ENCODE measurements around the gene ZNF474. TPM values are rescaled to one million over a fixed set of nuclear protein-coding genes. Genes with fewer than 3 reads are reported as not detected.

Gene ZNF474
- total and polyA plus RNA-seq, 2 donors: 0.09 to 0.50 TPM

DNA sequence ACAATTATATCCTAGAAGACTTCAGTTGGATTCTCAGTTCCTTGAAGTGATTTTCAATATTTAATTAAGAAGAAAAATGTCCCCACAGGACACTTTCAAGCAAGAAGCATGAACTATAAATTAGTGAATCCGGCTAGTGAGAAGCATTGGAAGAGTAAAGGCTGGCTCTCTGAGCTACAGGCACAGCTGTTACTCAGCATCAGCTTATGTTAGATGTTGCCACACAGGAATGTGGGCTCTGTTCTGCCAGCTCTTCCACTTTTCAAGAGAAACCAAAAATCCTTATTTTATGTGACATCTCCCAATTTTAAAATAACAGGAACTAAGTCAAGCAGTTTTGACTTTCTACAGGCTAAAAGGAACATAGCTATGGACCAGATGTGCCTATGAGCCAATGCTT is 14.9 kb downstream of the ZNF474 start:
- Histone ChIP-seq H3K27ac (ENCODE audit: low read depth in 1 of 2, low read length in 1 of 2) (no peak overlapping the region), H3K4me1 (ENCODE audit: control insufficient read depth in 2 of 2, insufficient read depth in 2 of 2, low read length in 2 of 2) (no peaks in the 10 kb centered on the region), H3K4me3 (ENCODE audit: low read length in 2 of 2) (no peak overlapping the region), H3K9me3 (ENCODE audit: control insufficient read depth in 2 of 2, insufficient read depth in 1 of 2, low read length in 1 of 2) (no peaks in the 10 kb centered on the region), H3K36me3 (ENCODE audit: control insufficient read depth in 2 of 2, insufficient read depth in 2 of 2, low read length in 1 of 2) (no peaks in the 10 kb centered on the region), H3K27me3 (ENCODE audit: control insufficient read depth in 2 of 2, insufficient read depth in 1 of 2, low read length in 1 of 2) (no peaks in the 10 kb centered on the region)
- WGBS: 93% methylated on average over 1 of the region's 1 CpG
- DNase-seq (ENCODE audit: low read depth in 6 of 9, low spot score in 9 of 9): no peak

DNA sequence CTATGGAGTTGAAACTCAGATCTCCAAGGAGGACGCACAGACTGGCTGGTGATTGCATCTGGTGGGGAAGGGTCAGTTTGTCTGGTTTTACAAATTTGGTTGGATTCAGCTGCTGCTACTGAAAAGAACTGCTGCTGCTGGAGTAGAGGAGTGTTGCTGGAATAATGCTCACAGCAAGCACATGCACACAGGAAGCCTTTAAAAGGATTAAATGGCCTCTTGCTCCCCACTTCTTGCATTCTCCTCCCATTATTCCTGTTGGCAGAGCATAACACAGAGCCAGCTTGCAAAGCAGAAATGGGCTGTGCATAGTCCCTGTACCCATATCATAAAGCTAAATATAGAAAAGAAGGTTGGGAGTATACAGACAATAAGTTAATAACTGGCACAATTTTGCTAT is 16.6 kb downstream of the ZNF474 start:
- no peak overlapping the region for H3K4me3 ChIP-seq (ENCODE audit: low read length in 2 of 2)
- H3K9me3 ChIP-seq (ENCODE audit: control insufficient read depth in 2 of 2, insufficient read depth in 1 of 2, low read length in 1 of 2): no peaks in the 10 kb centered on the region
- 97% methylated on average over 1 of the region's 1 CpG for WGBS
- H3K27me3 ChIP-seq (ENCODE audit: control insufficient read depth in 2 of 2, insufficient read depth in 1 of 2, low read length in 1 of 2): no peaks in the 10 kb centered on the region
- no peaks in the 10 kb centered on the region for H3K36me3 ChIP-seq (ENCODE audit: control insufficient read depth in 2 of 2, insufficient read depth in 2 of 2, low read length in 1 of 2)
- no peak overlapping the region for H3K27ac ChIP-seq (ENCODE audit: low read depth in 1 of 2, low read length in 1 of 2)
- DNase-seq (ENCODE audit: low read depth in 6 of 9, low spot score in 9 of 9): no peak
- no peaks in the 10 kb centered on the region for H3K4me1 ChIP-seq (ENCODE audit: control insufficient read depth in 2 of 2, insufficient read depth in 2 of 2, low read length in 2 of 2)

DNA sequence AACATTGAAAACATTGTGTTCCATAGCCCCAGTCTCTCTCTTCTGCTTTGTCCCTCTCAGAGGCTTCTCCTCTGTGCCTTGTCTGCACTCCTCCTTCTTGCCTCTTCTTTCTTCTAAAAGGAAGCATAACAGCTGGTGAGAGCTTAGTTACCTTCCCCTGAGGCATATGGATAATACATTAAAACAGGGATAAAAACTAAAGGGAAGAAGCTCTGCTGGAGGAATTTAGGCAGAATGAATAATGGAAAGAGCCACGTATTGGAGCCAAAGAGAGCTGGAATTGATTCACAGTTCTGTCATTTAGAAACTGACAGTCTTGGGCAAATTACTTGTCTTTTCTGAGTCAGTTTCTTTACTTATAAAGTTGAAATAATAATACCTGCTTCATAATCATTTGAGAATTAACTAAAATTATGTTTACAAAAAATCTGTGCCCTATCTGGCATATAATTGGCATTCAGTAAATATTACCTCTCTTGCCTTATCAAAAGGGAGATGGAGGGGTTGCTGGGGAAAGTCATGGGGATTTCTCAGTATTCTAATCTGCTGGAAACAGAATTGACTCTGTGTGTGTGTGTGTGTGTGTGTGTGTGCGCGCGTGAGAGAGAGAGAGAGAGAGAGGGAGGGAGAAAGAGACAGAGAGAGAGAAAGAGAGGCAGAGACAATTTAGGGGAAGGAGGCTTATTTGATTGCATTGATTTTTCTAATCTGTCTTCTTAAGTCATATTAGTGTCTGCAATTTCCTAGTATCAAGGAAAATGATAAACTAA is 20.2 kb downstream of the ZNF474 start:
- no peak overlapping the region for H3K4me3 ChIP-seq (ENCODE audit: low read length in 2 of 2)

DNA sequence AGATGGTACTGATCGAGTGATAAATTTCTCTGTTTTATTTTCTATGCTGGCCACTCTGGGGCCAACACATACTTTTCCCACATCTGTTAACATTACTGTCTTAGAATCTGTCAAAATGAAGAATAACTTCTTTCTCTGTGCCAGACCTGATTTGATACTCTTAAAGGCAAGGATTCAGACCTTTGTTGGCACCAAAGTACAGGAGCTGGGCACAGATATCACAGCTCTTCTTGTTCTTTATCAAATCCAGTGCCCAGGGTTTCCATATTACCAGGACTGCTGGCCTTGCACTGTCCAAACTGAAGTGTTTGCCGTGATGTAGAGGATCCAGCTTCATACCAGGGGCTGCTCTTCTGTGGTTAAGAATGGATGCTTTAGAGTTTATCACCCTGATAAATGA is 20.9 kb downstream of the ZNF474 start:
- Histone ChIP-seq H3K36me3 (ENCODE audit: control insufficient read depth in 2 of 2, insufficient read depth in 2 of 2, low read length in 1 of 2) (no peaks in the 10 kb centered on the region), H3K9me3 (ENCODE audit: control insufficient read depth in 2 of 2, insufficient read depth in 1 of 2, low read length in 1 of 2) (no peaks in the 10 kb centered on the region), H3K27ac (ENCODE audit: low read depth in 1 of 2, low read length in 1 of 2) (no peak overlapping the region), H3K27me3 (ENCODE audit: control insufficient read depth in 2 of 2, insufficient read depth in 1 of 2, low read length in 1 of 2) (no peaks in the 10 kb centered on the region), H3K4me3 (ENCODE audit: low read length in 2 of 2) (no peak overlapping the region), H3K4me1 (ENCODE audit: control insufficient read depth in 2 of 2, insufficient read depth in 2 of 2, low read length in 2 of 2) (peaks cover 0 to 8% of the 10 kb centered on the region in 2 donors)
- no peak for DNase-seq (ENCODE audit: low read depth in 6 of 9, low spot score in 9 of 9)
- WGBS: 88% methylated on average over 2 of the region's 2 CpGs

More for the DNA sequence above, 20.2 kb downstream of the ZNF474 start:
- H3K9me3 ChIP-seq (ENCODE audit: control insufficient read depth in 2 of 2, insufficient read depth in 1 of 2, low read length in 1 of 2): no peaks in the 10 kb centered on the region
- no peak overlapping the region for H3K27ac ChIP-seq (ENCODE audit: low read depth in 1 of 2, low read length in 1 of 2)
- no peaks in the 10 kb centered on the region for H3K36me3 ChIP-seq (ENCODE audit: control insufficient read depth in 2 of 2, insufficient read depth in 2 of 2, low read length in 1 of 2)
- H3K27me3 ChIP-seq (ENCODE audit: control insufficient read depth in 2 of 2, insufficient read depth in 1 of 2, low read length in 1 of 2): no peaks in the 10 kb centered on the region
- WGBS: 86% methylated on average over 4 of the region's 4 CpGs
- peaks cover 0 to 8% of the 10 kb centered on the region in 2 donors for H3K4me1 ChIP-seq (ENCODE audit: control insufficient read depth in 2 of 2, insufficient read depth in 2 of 2, low read length in 2 of 2)
- DNase-seq (ENCODE audit: low read depth in 6 of 9, low spot score in 9 of 9): no peak

DNA sequence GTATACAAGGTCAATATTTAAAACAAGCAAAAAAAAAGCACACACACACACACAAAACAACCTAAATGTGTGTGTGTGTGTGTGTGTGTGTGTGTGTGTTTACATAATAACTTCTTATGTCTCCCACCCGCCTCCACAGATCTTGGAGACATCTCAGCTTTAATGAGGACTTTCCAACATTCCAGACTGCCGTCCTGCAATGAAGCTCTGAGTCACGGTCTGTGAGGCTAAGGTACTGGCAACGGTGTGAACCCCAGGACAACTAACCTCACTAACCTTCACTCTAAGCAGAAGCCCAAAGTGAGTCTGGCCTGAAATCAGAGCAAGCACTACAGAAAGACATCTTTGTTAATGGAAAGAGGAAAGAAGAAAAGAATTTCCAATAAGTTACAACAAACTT is 22.3 kb downstream of the ZNF474 start:
- H3K9me3 ChIP-seq (ENCODE audit: control insufficient read depth in 2 of 2, insufficient read depth in 1 of 2, low read length in 1 of 2): no peaks in the 10 kb centered on the region
- 92% methylated on average over 4 of the region's 4 CpGs for WGBS

DNA sequence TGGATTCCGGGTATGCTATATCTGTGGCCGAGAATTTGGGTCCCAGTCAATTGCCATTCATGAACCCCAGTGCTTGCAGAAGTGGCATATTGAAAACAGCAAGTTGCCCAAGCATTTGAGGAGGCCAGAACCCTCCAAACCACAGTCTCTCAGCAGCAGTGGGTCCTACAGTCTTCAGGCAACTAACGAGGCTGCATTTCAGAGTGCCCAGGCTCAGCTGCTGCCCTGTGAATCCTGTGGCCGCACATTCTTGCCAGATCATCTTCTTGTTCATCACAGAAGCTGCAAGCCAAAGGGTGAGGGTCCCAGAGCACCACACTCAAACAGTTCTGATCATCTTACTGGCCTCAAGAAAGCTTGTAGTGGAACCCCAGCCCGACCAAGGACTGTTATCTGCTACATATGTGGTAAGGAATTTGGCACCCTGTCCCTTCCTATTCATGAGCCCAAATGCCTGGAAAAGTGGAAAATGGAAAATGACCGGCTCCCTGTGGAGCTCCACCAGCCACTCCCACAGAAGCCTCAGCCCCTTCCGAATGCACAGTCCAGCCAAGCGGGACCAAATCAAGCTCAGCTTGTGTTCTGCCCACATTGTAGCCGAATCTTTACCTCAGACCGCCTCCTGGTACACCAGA is 23.0 kb downstream of the ZNF474 start:
- DNase-seq (ENCODE audit: low read depth in 6 of 9, low spot score in 9 of 9): no peak
- Histone ChIP-seq H3K27ac (ENCODE audit: low read depth in 1 of 2, low read length in 1 of 2) (no peak overlapping the region), H3K9me3 (ENCODE audit: control insufficient read depth in 2 of 2, insufficient read depth in 1 of 2, low read length in 1 of 2) (no peaks in the 10 kb centered on the region), H3K4me1 (ENCODE audit: control insufficient read depth in 2 of 2, insufficient read depth in 2 of 2, low read length in 2 of 2) (peaks cover 0 to 8% of the 10 kb centered on the region in 2 donors), H3K27me3 (ENCODE audit: control insufficient read depth in 2 of 2, insufficient read depth in 1 of 2, low read length in 1 of 2) (no peaks in the 10 kb centered on the region), H3K4me3 (ENCODE audit: low read length in 2 of 2) (no peak overlapping the region), H3K36me3 (ENCODE audit: control insufficient read depth in 2 of 2, insufficient read depth in 2 of 2, low read length in 1 of 2) (no peaks in the 10 kb centered on the region)
- 91% methylated on average over 10 of the region's 10 CpGs for WGBS

More for the DNA sequence above, 22.3 kb downstream of the ZNF474 start:
- Histone ChIP-seq H3K27me3 (ENCODE audit: control insufficient read depth in 2 of 2, insufficient read depth in 1 of 2, low read length in 1 of 2) (no peaks in the 10 kb centered on the region), H3K4me1 (ENCODE audit: control insufficient read depth in 2 of 2, insufficient read depth in 2 of 2, low read length in 2 of 2) (peaks cover 0 to 8% of the 10 kb centered on the region in 2 donors), H3K36me3 (ENCODE audit: control insufficient read depth in 2 of 2, insufficient read depth in 2 of 2, low read length in 1 of 2) (no peaks in the 10 kb centered on the region), H3K4me3 (ENCODE audit: low read length in 2 of 2) (no peak overlapping the region), H3K27ac (ENCODE audit: low read depth in 1 of 2, low read length in 1 of 2) (no peak overlapping the region)
- DNase-seq (ENCODE audit: low read depth in 6 of 9, low spot score in 9 of 9): no peak

DNA sequence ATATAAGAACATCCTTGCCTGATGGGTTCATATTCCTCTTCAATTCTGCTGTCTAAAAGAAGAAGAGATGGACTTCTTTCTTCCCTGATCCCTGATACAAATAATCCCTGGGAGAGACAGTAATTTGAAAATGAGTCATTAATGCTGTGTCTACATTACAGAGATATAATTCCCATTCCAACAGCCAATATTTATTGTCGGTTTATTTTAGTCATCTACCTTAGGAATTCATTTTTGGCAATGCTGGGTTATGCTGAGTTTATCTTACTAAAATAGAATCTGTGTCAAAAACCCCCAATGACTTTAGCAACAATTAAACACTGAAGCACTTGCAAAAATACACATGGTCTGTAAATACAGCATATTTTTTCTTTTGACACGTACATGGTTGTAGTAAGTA is 23.9 kb downstream of the ZNF474 start:
- Histone ChIP-seq H3K36me3 (ENCODE audit: control insufficient read depth in 2 of 2, insufficient read depth in 2 of 2, low read length in 1 of 2) (no peaks in the 10 kb centered on the region), H3K27ac (ENCODE audit: low read depth in 1 of 2, low read length in 1 of 2) (no peak overlapping the region), H3K9me3 (ENCODE audit: control insufficient read depth in 2 of 2, insufficient read depth in 1 of 2, low read length in 1 of 2) (no peaks in the 10 kb centered on the region), H3K27me3 (ENCODE audit: control insufficient read depth in 2 of 2, insufficient read depth in 1 of 2, low read length in 1 of 2) (no peaks in the 10 kb centered on the region), H3K4me3 (ENCODE audit: low read length in 2 of 2) (no peak overlapping the region), H3K4me1 (ENCODE audit: control insufficient read depth in 2 of 2, insufficient read depth in 2 of 2, low read length in 2 of 2) (peaks cover 0 to 8% of the 10 kb centered on the region in 2 donors)
- 82% methylated on average over 2 of the region's 2 CpGs for WGBS
- no peak for DNase-seq (ENCODE audit: low read depth in 6 of 9, low spot score in 9 of 9)

GRCh38 chr5:122153774-122154173 is 24.4 kb downstream of the ZNF474 start:
- Histone ChIP-seq H3K36me3 (ENCODE audit: control insufficient read depth in 2 of 2, insufficient read depth in 2 of 2, low read length in 1 of 2) (no peaks in the 10 kb centered on the region), H3K4me3 (ENCODE audit: low read length in 2 of 2) (no peak overlapping the region), H3K27ac (ENCODE audit: low read depth in 1 of 2, low read length in 1 of 2) (no peak overlapping the region), H3K4me1 (ENCODE audit: control insufficient read depth in 2 of 2, insufficient read depth in 2 of 2, low read length in 2 of 2) (peaks cover 0 to 8% of the 10 kb centered on the region in 2 donors), H3K9me3 (ENCODE audit: control insufficient read depth in 2 of 2, insufficient read depth in 1 of 2, low read length in 1 of 2) (no peaks in the 10 kb centered on the region), H3K27me3 (ENCODE audit: control insufficient read depth in 2 of 2, insufficient read depth in 1 of 2, low read length in 1 of 2) (no peaks in the 10 kb centered on the region)
- DNase-seq (ENCODE audit: low read depth in 6 of 9, low spot score in 9 of 9): peak in 1 of 9 donors; percentile 28
- 53% methylated on average over 4 of the region's 4 CpGs for WGBS

DNA sequence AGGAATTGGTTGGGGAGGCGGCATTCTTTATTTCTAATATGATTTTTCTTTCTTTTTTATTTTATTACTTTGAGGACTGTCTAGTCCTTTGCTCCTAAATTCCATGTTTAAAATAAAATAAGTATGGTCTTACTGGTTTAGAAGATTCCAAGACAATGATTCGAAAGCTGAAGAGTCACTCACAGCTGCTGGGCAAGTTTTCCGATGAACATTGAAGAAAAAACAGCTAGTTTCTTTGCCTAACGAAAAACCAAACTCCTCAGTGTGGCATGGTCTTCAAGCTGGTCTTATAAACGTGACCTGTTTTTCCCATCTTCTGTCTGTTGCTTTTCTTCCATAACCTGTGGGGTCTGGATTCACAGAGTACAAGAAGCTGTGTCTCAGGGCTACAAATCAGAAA is 25.1 kb downstream of the ZNF474 start:
- Histone ChIP-seq H3K4me1 (ENCODE audit: control insufficient read depth in 2 of 2, insufficient read depth in 2 of 2, low read length in 2 of 2) (peaks cover 0 to 8% of the 10 kb centered on the region in 2 donors), H3K36me3 (ENCODE audit: control insufficient read depth in 2 of 2, insufficient read depth in 2 of 2, low read length in 1 of 2) (no peaks in the 10 kb centered on the region), H3K9me3 (ENCODE audit: control insufficient read depth in 2 of 2, insufficient read depth in 1 of 2, low read length in 1 of 2) (no peaks in the 10 kb centered on the region), H3K27me3 (ENCODE audit: control insufficient read depth in 2 of 2, insufficient read depth in 1 of 2, low read length in 1 of 2) (no peaks in the 10 kb centered on the region), H3K27ac (ENCODE audit: low read depth in 1 of 2, low read length in 1 of 2) (no peak overlapping the region), H3K4me3 (ENCODE audit: low read length in 2 of 2) (no peak overlapping the region)
- WGBS: 95% methylated on average over 5 of the region's 5 CpGs
- no peak for DNase-seq (ENCODE audit: low read depth in 6 of 9, low spot score in 9 of 9)
